Ascending aorta (tissue), 2 donors: ENCODE results near the gene TBL3. TPM values are rescaled to one million over a fixed set of nuclear protein-coding genes. Genes with fewer than 3 reads are reported as not detected.
A peak's percentile ranks its signal among the peaks of the same experiment; 100 is the strongest.

Source experiments
- DNase-seq, 2 donors: peaks; one replicate each; pipeline ENCODE4 v3.0.0-alpha.2; 2019; ENCODE audit warnings: low spot score in 2 of 2
- H3K27ac ChIP-seq, 2 donors: fragments of 200-600 bp; sonication (generic); one replicate each; pipeline ENCODE4 v1.5.1; 2016 to 2017; ENCODE audit warnings: mild to moderate bottlenecking in 1 of 2
- H3K27me3 ChIP-seq: fragments of 200-600 bp; sonication (generic); one replicate; pipeline ENCODE4 v1.5.1; 2017
- H3K36me3 ChIP-seq, 2 donors: fragments of 200-600 bp; sonication (generic); one replicate each; pipeline ENCODE4 v1.5.1; 2016
- H3K4me1 ChIP-seq, 2 donors: fragments of 200-600 bp; sonication (generic); one replicate each; pipeline ENCODE4 v1.5.1; 2016 to 2017; ENCODE audit warnings: mild to moderate bottlenecking in 1 of 2
- H3K4me3 ChIP-seq, 2 donors: fragments of 200-600 bp; sonication (generic); one replicate each; pipeline ENCODE4 v1.5.1; 2016 to 2017; ENCODE audit warnings: mild to moderate bottlenecking in 1 of 2
- H3K9me3 ChIP-seq, 2 donors: fragments of 200-600 bp; sonication (generic); one replicate each; pipeline ENCODE4 v1.5.1; 2016
- CTCF ChIP-seq, 3 experiments: fragments of 200-600 bp in 2 of 3; fragments of 450-650 bp in 1 of 3; sonication (generic) in 2 of 3; IDR thresholded peaks; one replicate each; pipeline ENCODE4 v1.5.1; 2016 to 2019; ENCODE audit warnings: antibody characterized with exemption in 3 of 3, mild to moderate bottlenecking in 1 of 3, moderate library complexity in 1 of 3
- intact Hi-C: fragments of 100-400 bp; cut with DNase I; formaldehyde crosslinking; loops from one replicate; pipeline ENCODE4 v1.15.1; 2023
- total RNA-seq: library from RNA; depleted of rRNA; stranded (reverse); fragments of >200 nt; gene quantifications from one replicate; pipeline ENCODE4 v1.1.0, GENCODE V29; 2016

Gene TBL3
- total RNA-seq, 1 donor from 2014 or later = 55.7 TPM

GRCh38 chr16:1929105-1929504, 42.7 kb upstream of the TBL3 start:
- Histone ChIP-seq H3K9me3 (no peaks in the 10 kb centered on the region), H3K27me3 (no peaks in the 10 kb centered on the region), H3K27ac (peak overlapping the region in 1 of 2 donors; percentile 70), H3K4me1 (peaks cover 4 to 6% of the 10 kb centered on the region in 2 donors), H3K36me3 (no peaks in the 10 kb centered on the region), H3K4me3 (peak overlapping the region; percentile 64 to 75)
- no peak for TF ChIP-seq CTCF (IDR thresholded peaks at IDR 0.05)
- intact Hi-C loops = loop anchor here (2.0 kb wide), 2 partner anchors 14 to 64 kb away; partner anchors contain the start of gene MSRB1
- no peak for DNase-seq

GRCh38 chr16:1929578-1930337, 42.1 kb upstream of the TBL3 start:
- Histone ChIP-seq H3K4me3 (peak overlapping the region; percentile 64 to 75), H3K4me1 (peaks cover 4 to 6% of the 10 kb centered on the region in 2 donors), H3K36me3 (no peaks in the 10 kb centered on the region), H3K9me3 (no peaks in the 10 kb centered on the region), H3K27me3 (no peaks in the 10 kb centered on the region), H3K27ac (peak overlapping the region in 1 of 2 donors; percentile 70)
- intact Hi-C loops = loop anchor here (2.0 kb wide), 2 partner anchors 13 to 65 kb away; partner anchors contain the start of gene MSRB1
- peak; percentile 70 to 100 (median 94) for TF ChIP-seq CTCF (IDR thresholded peaks at IDR 0.05)
- peak; percentile 18 to 92 for DNase-seq

- H3K27ac ChIP-seq = no peak overlapping the region
- intact Hi-C loops = no loop called here
- peak overlapping the region in 1 of 2 donors; percentile 75 for H3K4me3 ChIP-seq
- H3K36me3 ChIP-seq = no peaks in the 10 kb centered on the region
- no peak for DNase-seq
- peaks cover 4 to 6% of the 10 kb centered on the region in 2 donors for H3K4me1 ChIP-seq
- no peaks in the 10 kb centered on the region for H3K27me3 ChIP-seq
- TF ChIP-seq CTCF (IDR thresholded peaks at IDR 0.05) = no peak
- H3K9me3 ChIP-seq = no peaks in the 10 kb centered on the region
Observed at GRCh38 chr16:1930338-1930720, 41.5 kb upstream of the TBL3 start.

GRCh38 chr16:1932050-1933028, 39.5 kb upstream of the TBL3 start:
- Histone ChIP-seq H3K9me3 (no peaks in the 10 kb centered on the region), H3K4me1 (peaks cover 4 to 6% of the 10 kb centered on the region in 2 donors), H3K4me3 (no peak overlapping the region), H3K27me3 (no peaks in the 10 kb centered on the region), H3K27ac (no peak overlapping the region), H3K36me3 (peaks cover 2 to 5% of the 10 kb centered on the region in 2 donors)
- intact Hi-C loops = no loop called here
- DNase-seq = no peak
- no peak for TF ChIP-seq CTCF (IDR thresholded peaks at IDR 0.05)

- intact Hi-C loops = no loop called here
Observed at GRCh38 chr16:1933097-1933661, 38.7 kb upstream of the TBL3 start.

More at GRCh38 chr16:1933097-1933661, 38.7 kb upstream of the TBL3 start:
- Histone ChIP-seq H3K27me3 (no peaks in the 10 kb centered on the region), H3K27ac (no peak overlapping the region), H3K4me1 (peaks cover 4 to 6% of the 10 kb centered on the region in 2 donors), H3K9me3 (no peaks in the 10 kb centered on the region), H3K36me3 (peaks cover 11 to 12% of the 10 kb centered on the region in 2 donors), H3K4me3 (no peak overlapping the region)
- no peak for DNase-seq
- TF ChIP-seq CTCF (IDR thresholded peaks at IDR 0.05) = no peak
